Endothelial cell of umbilical vein (primary cell): ENCODE measurements around the gene SLC30A2. TPM values are rescaled to one million over a fixed set of nuclear protein-coding genes. Genes with fewer than 3 reads are reported as not detected.

ENCODE experiments used
- BruUV-seq: library from RNA; stranded (reverse); fragments of 400-500 nt; replicated peaks from 2 replicates; lab custom pipeline; 2021; lab: Mats Ljungman, UMichigan
- CTCF ChIA-PET: fragments of 300-600, 350-600 bp; sonication (Branson Sonifier 250); formaldehyde crosslinking; loops from one replicate; lab custom pipeline; 2021; ENCODE audit warnings: antibody characterized with exemption, inconsistent platforms; lab: Charles Lee
- POLR2A ChIA-PET: fragments of 300-600, 350-600 bp; sonication (Branson Sonifier 250); formaldehyde crosslinking; loops from one replicate; lab custom pipeline; 2021; ENCODE audit warnings: antibody characterized with exemption, inconsistent platforms; lab: Charles Lee
- DNase-seq: peaks from one replicate; pipeline ENCODE4 v3.0.0-alpha.2; 2011; ENCODE audit warnings: low read depth, low spot score
- FAIRE-seq: peaks from 2 replicates; lab custom pipeline; 2011; peaks lifted over from hg19 to GRCh38; lab: Jason Lieb, UNC
- H2AFZ ChIP-seq: 2 replicates; pipeline ENCODE4 v1.6.0; 2012; ENCODE audit warnings: low read depth, low read length, control low read depth, inconsistent platforms
- H3K27ac ChIP-seq: 2 replicates; pipeline ENCODE4 v1.5.1; 2011; ENCODE audit warnings: low read depth, mild to moderate bottlenecking, control low read depth, low read length, moderate library complexity; ENCODE audit not compliant: insufficient read depth
- H3K27me3 ChIP-seq, 2 experiments: 2 replicates each; pipeline versions ENCODE4 v1.6.0 to v1.6.1; 2011; ENCODE audit warnings: low read length in 2 of 2, mixed read lengths in 1 of 2; ENCODE audit not compliant: control insufficient read depth in 2 of 2, insufficient read depth in 2 of 2
- H3K36me3 ChIP-seq, 2 experiments: 2 replicates in 1 of 2; 3 replicates in 1 of 2; pipeline ENCODE4 v1.5.1; 2011; ENCODE audit warnings: low read length in 2 of 2, mild to moderate bottlenecking in 1 of 2, moderate library complexity in 1 of 2; ENCODE audit not compliant: control insufficient read depth in 2 of 2, insufficient read depth in 2 of 2; ENCODE audit errors: extremely low read depth in 1 of 2
- H3K4me1 ChIP-seq: 3 replicates; pipeline ENCODE4 v1.5.1; 2011; ENCODE audit warnings: mild to moderate bottlenecking, low read length; ENCODE audit not compliant: control insufficient read depth, insufficient read depth; ENCODE audit errors: extremely low read depth
- H3K4me2 ChIP-seq: 2 replicates; pipeline ENCODE4 v1.6.1; 2011; ENCODE audit warnings: low read length, control low read depth, mixed read lengths; ENCODE audit not compliant: insufficient read depth
- H3K4me3 ChIP-seq, 3 experiments: fragments of 200-600 bp in 1 of 3; sonication (generic), shearing (Covaris generic) in 1 of 3; replicated peaks in 1 of 3; 2 replicates each; pipeline ENCODE4 v1.5.1; 2011 to 2016; ENCODE audit warnings: control low read depth in 3 of 3, low read length in 3 of 3, mild to moderate bottlenecking in 2 of 3, inconsistent platforms in 1 of 3, low read depth in 1 of 3, moderate library complexity in 1 of 3; ENCODE audit not compliant: insufficient read depth in 1 of 3
- H3K79me2 ChIP-seq: 2 replicates; pipeline ENCODE4 v1.6.0; 2012; ENCODE audit warnings: low read length, inconsistent platforms; ENCODE audit not compliant: control insufficient read depth, insufficient read depth
- H3K9ac ChIP-seq: replicated peaks from 2 replicates; pipeline ENCODE3; 2011; ENCODE audit warnings: low read length, control low read depth; ENCODE audit not compliant: insufficient read depth; ENCODE audit errors: extremely low read depth
- H3K9me1 ChIP-seq: replicated peaks from 3 replicates; pipeline ENCODE4 v1.6.0; 2011; ENCODE audit warnings: mild to moderate bottlenecking, low read length; ENCODE audit not compliant: control insufficient read depth, insufficient read depth; ENCODE audit errors: extremely low read depth
- H3K9me3 ChIP-seq: replicated peaks from 2 replicates; pipeline ENCODE4 v1.5.1; 2012; ENCODE audit warnings: low read length, inconsistent platforms; ENCODE audit not compliant: control insufficient read depth, insufficient read depth
- H4K20me1 ChIP-seq: replicated peaks from 2 replicates; pipeline ENCODE3; 2011; ENCODE audit warnings: mild to moderate bottlenecking, low read length; ENCODE audit not compliant: control insufficient read depth, insufficient read depth; ENCODE audit errors: extremely low read depth
- CTCF ChIP-seq, 2 donors: IDR thresholded peaks; 1 replicate in 1 of 2; 2 replicates in 1 of 2; pipeline ENCODE4 v1.5.1; 2011; ENCODE audit warnings: low read length in 2 of 2, mild to moderate bottlenecking in 2 of 2, moderate library complexity in 2 of 2, control low read depth in 1 of 2, inconsistent platforms in 1 of 2, low read depth in 1 of 2; ENCODE audit not compliant: insufficient read depth in 1 of 2; ENCODE audit errors: extremely low read depth in 1 of 2
- EZH2 ChIP-seq: IDR thresholded peaks from 2 replicates; pipeline ENCODE4 v1.6.1; 2012; ENCODE audit warnings: borderline replicate concordance, low read depth, mild to moderate bottlenecking, moderate library complexity, low read length, inconsistent platforms; ENCODE audit not compliant: severe bottlenecking
- FOS ChIP-seq: IDR thresholded peaks from 2 replicates; pipeline ENCODE4 v1.6.1; 2011; ENCODE audit warnings: mild to moderate bottlenecking, low read length, moderate library complexity, borderline replicate concordance; ENCODE audit not compliant: insufficient read depth
- GATA2 ChIP-seq: IDR thresholded peaks from 2 replicates; pipeline ENCODE4 v1.7.0; 2011; ENCODE audit warnings: low read depth, mild to moderate bottlenecking, moderate library complexity, mixed read lengths, low read length; ENCODE audit not compliant: insufficient read length, insufficient read depth
- JUN ChIP-seq: IDR thresholded peaks from 2 replicates; pipeline ENCODE4 v1.6.1; 2011; ENCODE audit warnings: borderline replicate concordance, low read depth; ENCODE audit not compliant: insufficient read length, insufficient read depth
- MAX ChIP-seq: IDR thresholded peaks from 2 replicates; pipeline ENCODE4 v1.6.1; 2011; ENCODE audit not compliant: insufficient read depth, insufficient read length
- MYC ChIP-seq: IDR thresholded peaks from one replicate; pipeline ENCODE4 v1.6.1; 2011; ENCODE audit warnings: mild to moderate bottlenecking, low read depth, low read length
- POLR2A ChIP-seq: IDR thresholded peaks from 2 replicates; pipeline ENCODE4 v1.6.1; 2012; ENCODE audit warnings: low read depth, mild to moderate bottlenecking, control low read depth, low read length
- POLR2AphosphoS5 ChIP-seq: IDR thresholded peaks from 2 replicates; pipeline ENCODE4 v1.6.1; 2012; ENCODE audit warnings: low read depth, mild to moderate bottlenecking, control low read depth, low read length, moderate library complexity; ENCODE audit not compliant: insufficient read depth
- dilution Hi-C: fragments of 300-500 bp; cut with MboI; formaldehyde crosslinking; loops from one replicate; pipeline ENCODE4 v1.15.0; 2019; ENCODE audit warnings: low sequenced_read_pairs; ENCODE audit not compliant: extremely low pct_ligation_motif_present
- intact Hi-C: fragments of 100-400 bp; cut with micrococcal nuclease; formaldehyde crosslinking; loops from one replicate; pipeline ENCODE4 v1.10.0; 2022
- polyA plus RNA-seq, 4 experiments: library from polyadenylated mRNA; depleted of rRNA in 3 of 4; stranded (reverse) in 3 of 4; unstranded in 1 of 4; fragments of >200 nt; gene quantifications; 2 replicates each; pipeline versions ENCODE4 v1.2.1 to v1.2.3, GENCODE V29; 2011 to 2012; ENCODE audit warnings: missing spikeins in 1 of 4
- total RNA-seq: library from RNA; stranded (reverse); gene quantifications from 2 replicates; pipeline ENCODE4 v1.2.3, GENCODE V29; 2021

SLC30A2 gene
- total and polyA plus RNA-seq, 2 donors (not counting 3 experiments of a cell fraction or from before 2014, with no cell fraction given), result not detected

GRCh38 chr1:26019641-26020315, 26.1 kb downstream of the SLC30A2 start:
- H3K9me1 ChIP-seq, result no peaks in the 10 kb centered on the region
- no peaks in the 10 kb centered on the region for H3K4me1 ChIP-seq
- H3K9me3 ChIP-seq, result no peaks in the 10 kb centered on the region
- no peaks in the 10 kb centered on the region for H4K20me1 ChIP-seq
- no peaks in the 10 kb centered on the region for H3K36me3 ChIP-seq
- DNase-seq (no peak), FAIRE-seq (no peak)
- POLR2A ChIA-PET, result interaction anchor here (0.7 kb wide), 1 partner anchor 32 kb away, joined by 6 read pairs; no protein-coding TSS in a partner anchor
- dilution Hi-C loops (no loop called here), intact Hi-C loops (no loop called here)
- H3K27ac ChIP-seq, result no peak overlapping the region
- CTCF ChIA-PET, result interaction anchor here (0.9 to 1.1 kb wide), 3 partner anchors 22 to 125 kb away, joined by 3 to 4 read pairs (median 3); partner anchors contain the start of gene PAFAH2
- no peaks in the 10 kb centered on the region for H3K79me2 ChIP-seq
- H3K27me3 ChIP-seq, result peaks cover 2 to 4% of the 10 kb centered on the region in 2 experiments
- H2AFZ ChIP-seq, result no peak overlapping the region
- no peak overlapping the region for H3K9ac ChIP-seq
- no TSS peak for BruUV-seq
- H3K4me3 ChIP-seq, result no peak overlapping the region
- no peak overlapping the region for H3K4me2 ChIP-seq
- TF ChIP-seq CTCF (IDR thresholded peaks at IDR 0.05; ENCODE audit: extremely low read depth in 1 of 2, insufficient read depth in 1 of 2, low read depth in 1 of 2, low read length in 2 of 2) (no peak), FOS (no peak), GATA2 (no peak), MAX (no peak), POLR2AphosphoS5 (no peak), EZH2 (no peak), JUN (no peak), MYC (no peak), POLR2A (no peak)
